GM18951 (cell line): Measurements from ENCODE around the gene ALG3.

Experiments used
- POLR2A ChIP-seq: IDR thresholded peaks from 4 replicates; pipeline ENCODE4 v1.6.1; 2011; ENCODE audit warnings: mild to moderate bottlenecking; ENCODE audit not compliant: insufficient read length, insufficient read depth; ENCODE audit errors: extremely low read depth
- in situ Hi-C: fragments of 300-500 bp; cut with MboI; formaldehyde crosslinking; loops from one replicate; pipeline ENCODE4 v1.12.0; 2022; ENCODE audit warnings: low sequenced_read_pairs, mixed read lengths, inconsistent platforms; ENCODE audit not compliant: unreplicated experiment

Gene ALG3

DNA sequence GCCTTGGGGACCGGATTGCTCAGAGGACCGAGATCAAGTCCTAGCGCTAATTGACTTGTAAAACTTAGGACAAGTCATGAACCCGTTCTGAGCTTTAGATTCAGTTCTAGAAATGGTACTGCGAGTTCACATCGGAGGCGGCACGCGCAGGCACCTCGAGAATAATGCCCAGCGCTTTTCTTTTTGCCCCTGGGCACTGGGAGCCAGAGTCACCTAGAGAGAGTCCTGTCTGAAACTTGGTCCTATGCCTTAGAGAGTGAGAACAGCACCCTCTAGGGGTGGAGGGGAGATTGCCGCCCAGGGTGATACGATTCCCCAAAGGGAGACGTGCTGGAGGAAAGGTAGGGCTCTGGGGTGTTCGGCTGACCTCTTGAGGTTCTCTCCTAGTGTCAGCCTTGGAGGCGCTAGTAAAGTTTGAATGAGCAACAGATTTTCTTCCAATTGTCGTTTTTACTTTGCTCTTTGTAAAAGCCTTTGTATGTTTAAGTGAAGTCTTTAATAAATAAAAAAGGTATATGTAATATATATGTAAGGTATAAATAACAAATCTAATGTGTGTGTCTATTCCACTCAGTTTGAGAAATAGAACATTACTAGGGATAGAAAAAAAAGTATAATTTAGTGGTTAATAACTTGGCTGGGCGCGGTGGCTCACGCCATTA, 1.5 kb upstream of the ALG3 start:
- in situ Hi-C loops, result no loop called here
- no peak for TF ChIP-seq POLR2A

DNA sequence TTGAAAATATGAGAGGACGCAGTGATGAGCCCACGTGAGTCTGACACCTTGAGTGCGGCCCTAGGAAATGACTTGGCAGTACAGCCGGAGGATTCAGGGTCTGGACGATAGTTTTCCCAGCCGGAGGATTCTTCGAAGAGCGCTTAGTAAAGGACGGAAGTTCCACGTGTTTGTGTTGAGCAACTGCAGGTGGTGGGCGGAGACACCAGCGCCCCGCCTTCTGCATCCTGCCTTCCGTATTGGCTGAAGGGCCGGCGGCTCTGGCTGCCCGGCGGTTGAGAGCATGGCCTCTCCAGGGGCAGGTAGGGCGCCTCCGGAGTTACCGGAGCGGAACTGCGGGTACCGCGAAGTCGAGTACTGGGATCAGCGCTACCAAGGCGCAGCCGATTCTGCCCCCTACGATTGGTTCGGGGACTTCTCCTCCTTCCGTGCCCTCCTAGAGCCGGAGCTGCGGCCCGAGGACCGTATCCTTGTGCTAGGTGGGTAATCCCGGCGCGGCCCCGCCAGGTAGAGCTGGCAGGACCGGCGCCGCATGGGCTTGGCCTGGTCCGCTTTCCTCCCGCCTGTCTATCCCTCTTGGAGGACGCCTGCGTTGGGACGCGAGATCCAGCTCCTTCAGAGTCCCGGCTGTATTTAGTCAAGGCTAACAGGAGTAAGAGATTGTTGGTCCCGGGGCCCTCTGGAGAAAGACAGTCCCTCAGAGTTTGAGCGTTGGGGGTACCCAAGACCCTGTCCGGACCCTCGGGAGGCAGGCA, 827 bp upstream of the ALG3 start, which contains the start of gene EEF1AKMT4:
EEF1AKMT4 (plus strand) TSS at position 261 of the 755 bp plus-strand sequence; CDS start at position 284, 23 bp downstream.
- in situ Hi-C loops, result no loop called here
- TF ChIP-seq POLR2A, result peak; percentile 63

DNA sequence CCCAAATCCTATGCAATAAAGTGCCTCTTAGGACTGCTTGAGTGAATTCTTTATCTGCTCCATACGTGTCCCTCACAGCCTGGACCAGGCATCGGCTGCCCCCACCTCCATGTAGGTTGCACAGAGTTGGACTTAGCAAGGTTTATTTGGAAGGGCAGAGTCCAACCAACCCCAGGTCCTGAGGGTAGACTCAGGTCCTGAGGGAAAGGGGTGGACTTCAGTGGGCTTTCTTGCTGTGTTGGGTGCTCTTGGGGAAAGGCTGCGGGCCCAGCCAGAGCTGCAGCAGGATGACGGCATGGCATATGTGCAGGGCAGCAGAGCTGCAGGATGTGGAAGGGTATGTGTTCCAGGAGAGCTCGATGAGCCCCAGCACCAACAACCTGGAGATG, 6.5 kb downstream of the ALG3 start:
- no peak for TF ChIP-seq POLR2A
- in situ Hi-C loops, result no loop called here

DNA sequence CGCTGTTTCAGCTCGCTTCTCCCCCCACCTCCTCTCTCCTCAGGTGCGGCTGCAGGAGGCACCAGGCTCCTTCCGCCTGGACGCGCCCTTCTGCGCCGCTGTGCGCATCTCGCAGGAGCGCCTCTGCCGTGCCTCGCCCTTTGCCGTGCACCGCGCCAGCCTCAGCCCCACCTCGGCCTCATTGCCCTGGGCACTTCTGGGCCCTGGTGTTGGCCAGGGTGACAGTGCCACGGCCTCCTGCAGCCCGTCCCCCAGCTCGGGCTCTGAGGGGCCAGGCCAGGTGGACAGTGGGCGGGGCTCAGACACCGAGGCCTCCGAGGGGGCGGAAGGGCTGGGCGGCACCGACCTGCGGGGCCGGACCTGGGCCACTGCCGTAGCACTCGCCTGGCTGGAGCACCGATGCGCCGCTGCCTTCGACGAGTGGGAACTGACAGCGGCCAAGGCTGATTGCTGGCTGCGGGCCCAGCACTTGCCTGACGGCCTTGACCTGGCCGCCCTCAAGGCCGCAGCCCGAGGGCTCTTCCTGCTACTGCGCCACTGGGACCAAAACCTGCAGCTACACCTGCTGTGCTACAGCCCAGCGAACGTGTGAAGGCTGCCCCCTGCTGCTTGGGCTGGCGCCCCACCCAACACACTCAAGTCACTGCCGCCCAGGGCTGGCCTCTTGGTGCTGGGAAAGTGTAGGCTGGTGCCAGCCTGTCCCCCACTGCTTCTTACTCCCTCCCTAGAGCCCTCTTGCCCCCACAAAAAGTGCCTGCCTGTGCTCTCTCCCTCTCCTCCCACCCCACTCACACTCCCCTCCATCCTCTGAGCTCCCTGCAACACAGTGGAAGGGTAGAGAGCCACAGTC, 7.1 kb downstream of the ALG3 start:
- in situ Hi-C loops, result no loop called here

DNA sequence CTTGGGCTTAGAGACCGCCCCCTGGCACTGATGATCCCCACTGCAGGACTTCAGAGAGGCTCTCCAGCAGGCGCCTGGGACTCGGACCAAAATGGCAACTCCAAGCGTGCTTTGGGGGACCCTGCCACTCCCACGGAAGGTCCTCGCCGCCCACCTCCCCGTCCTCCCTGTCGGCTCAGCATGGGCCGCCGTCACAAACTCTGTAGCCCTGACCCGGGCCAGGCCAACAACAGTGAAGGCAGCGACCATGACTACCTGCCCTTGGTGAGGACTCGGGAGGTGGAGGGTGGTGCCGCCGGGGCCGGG, 7.7 kb downstream of the ALG3 start:
- no peak for TF ChIP-seq POLR2A
- in situ Hi-C loops, result no loop called here

More for the DNA sequence above, 7.1 kb downstream of the ALG3 start:
- TF ChIP-seq POLR2A, result no peak

DNA sequence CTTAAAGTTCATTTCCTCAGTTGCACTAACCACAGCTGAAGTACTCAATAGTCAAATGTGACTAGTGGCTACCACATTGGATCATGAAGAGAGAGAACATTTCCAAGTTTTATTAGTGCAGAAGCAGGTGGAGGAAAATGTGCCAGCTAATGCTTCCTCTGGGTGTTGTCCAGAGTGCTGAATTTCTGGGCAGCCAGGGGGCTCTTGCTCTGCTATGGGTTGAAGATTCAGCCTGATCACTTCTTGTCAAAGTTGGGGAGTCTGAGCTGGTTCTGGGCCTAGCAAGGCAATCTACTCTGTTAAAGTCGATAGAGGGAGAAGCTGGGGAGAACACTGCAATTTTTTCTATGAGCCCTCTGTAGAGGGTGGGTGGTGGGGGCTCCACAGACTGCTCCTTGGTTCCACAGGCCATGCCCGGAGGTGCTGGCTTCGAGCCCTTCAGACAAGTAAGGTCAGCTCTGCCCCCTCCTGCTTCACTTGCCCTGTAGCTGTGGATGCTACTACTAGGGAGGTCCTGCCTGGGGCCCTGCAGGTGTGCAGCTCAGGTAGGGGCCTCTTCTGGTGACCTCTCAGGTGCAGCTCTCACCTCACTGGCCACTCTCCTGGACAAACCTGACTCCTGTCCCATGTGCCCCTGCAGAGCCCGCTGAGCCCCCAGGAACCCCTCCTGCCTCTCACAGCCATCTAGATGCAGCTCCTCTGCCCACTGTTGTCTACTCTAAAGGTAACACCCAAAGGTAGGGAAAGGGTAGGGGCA, 8.2 kb downstream of the ALG3 start:
- in situ Hi-C loops, result no loop called here
- TF ChIP-seq POLR2A, result no peak

DNA sequence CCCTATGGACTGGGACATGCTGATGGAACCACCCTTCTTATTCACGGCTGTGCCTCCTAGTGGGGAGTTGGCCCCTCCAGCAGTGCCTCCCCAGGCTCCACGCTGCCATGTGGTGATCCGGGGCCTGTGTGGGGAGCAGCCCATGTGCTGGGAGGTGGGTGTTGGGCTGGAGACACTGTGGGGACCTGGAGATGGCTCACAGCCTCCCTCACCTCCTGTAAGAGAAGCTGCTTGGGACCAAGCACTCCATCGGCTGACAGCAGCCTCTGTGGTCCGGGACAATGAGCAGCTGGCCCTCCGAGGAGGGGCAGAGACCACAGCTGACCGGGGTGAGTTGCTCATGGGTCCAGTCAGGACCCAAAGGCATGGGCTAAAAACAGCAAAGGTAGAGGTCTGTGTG, 9.1 kb downstream of the ALG3 start:
- in situ Hi-C loops, result no loop called here
- no peak for TF ChIP-seq POLR2A

DNA sequence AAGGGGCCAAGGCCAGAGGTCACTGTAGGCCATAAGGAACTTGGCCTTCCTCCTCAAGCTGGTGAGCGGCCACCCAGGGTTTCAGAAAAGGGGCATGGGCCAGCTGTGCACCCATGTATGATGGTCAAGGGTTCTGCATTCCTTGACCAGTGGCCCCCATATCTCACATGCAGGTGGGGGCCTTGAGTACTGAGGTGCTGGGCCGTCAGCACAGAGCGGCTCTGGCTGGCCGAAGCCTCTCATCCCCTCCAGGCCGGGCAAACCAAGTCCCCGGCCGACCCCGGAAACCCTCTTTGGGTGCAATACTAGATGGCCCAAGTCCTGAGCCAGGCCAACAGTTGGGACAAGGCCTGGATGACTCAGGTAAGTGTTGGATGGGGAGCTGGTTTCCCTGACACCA, 9.5 kb downstream of the ALG3 start:
- in situ Hi-C loops, result no loop called here
- TF ChIP-seq POLR2A, result no peak

DNA sequence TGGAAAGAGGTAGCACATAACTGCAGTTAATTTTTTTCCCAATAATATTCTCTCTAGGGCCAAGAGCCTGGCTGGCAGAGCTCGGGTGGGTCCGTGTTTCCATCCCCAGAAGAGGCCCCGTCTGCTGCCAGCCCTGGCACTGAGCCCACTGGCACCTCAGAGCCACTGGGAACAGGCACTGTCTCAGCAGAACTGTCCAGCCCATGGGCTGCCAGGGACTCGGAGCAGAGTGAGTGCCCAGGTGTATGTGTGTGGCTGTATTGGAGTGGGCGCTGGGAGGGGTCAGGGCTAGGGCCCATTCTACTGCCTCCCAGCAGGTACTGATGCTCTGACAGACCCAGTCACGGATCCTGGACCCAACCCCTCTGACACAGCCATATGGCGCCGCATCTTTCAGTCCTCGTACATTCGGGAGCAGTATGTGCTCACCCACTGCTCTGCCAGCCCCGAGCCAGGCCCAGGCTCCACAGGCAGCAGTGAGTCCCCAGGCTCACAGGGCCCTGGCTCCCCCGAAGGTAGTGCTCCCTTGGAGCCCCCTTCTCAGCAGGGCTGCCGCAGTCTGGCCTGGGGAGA, 10.4 kb downstream of the ALG3 start:
- no peak for TF ChIP-seq POLR2A
- in situ Hi-C loops, result no loop called here

DNA sequence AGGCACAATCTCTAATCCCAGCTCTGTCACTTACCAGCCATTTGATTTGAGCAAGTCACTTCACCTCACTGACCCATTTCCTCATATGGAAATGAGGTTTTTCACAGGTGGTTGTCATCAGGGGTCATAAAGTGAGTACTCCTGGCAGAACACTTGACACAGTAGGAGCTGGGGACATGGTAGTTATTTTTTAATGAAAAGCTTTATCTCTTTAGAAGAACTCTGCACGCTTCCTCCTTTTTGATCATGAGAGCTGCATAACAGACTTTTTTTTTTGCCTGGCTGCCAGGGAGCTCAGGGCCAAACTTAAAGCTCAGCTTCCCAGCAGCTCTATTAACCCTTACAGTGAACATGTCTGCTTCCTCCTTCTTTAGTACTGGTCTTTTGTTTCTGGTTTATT, 11.0 kb downstream of the ALG3 start:
- no peak for TF ChIP-seq POLR2A

DNA sequence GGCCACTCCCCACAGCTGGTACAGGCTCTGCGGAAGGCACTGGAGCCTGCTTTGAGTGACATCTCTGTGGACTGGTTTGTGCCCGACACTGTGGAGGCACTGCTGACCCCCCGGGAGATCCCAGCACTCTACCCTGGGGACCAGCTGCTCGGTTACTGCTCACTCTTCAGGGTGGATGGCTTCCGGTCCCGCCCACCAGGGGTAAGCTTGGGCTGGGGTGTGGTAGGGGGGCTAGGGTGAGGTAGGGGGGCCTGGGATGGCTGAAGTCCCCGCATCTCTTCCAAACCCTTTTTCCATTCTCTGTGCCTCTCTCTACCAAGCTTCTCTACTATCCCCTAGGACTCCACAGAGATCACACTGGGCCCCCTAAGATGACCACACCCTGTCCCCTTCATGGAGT, 11.6 kb downstream of the ALG3 start:
- in situ Hi-C loops, result no loop called here
- no peak for TF ChIP-seq POLR2A

More for the DNA sequence above, 11.0 kb downstream of the ALG3 start:
- in situ Hi-C loops, result no loop called here

DNA sequence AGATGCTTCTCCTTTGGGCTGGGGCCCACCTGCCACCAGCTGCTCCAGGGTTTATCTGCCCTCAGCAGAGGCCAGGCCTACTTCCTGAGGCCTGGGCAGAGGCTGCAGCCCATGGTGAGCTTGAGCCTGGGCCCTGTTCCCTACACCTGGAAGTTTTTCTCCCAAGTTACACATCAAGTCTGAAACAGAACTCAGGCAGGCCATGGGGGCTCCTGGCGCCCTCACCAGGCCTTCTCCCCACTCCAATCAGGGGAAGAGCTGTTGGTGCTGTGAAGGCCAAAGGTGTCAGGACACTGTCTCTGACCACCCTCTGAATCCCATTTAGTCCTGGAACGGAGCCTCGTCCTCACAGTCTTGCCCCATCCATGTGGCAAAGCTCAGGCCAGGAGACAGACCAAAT, 12.1 kb downstream of the ALG3 start:
- TF ChIP-seq POLR2A, result no peak
- in situ Hi-C loops, result no loop called here

DNA sequence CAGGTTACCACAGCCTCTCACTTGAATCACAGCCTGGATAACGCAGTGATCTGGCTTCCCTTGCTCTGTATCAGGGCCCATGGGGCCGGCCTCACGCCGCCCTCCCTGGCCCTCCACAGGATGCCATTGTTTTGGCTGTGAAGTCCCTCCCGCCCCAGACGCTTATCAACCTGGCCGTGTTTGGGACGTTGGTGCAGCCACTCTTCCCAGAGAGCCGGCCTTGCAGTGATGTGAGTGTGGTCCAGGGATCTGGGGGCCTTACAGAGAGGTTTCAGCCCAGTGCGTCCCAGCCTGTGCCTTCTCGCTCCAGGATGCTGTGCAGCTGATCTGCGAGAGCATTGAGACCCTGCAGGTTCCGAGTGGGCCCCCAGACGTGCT, 12.7 kb downstream of the ALG3 start:
- no peak for TF ChIP-seq POLR2A
- in situ Hi-C loops, result no loop called here

DNA sequence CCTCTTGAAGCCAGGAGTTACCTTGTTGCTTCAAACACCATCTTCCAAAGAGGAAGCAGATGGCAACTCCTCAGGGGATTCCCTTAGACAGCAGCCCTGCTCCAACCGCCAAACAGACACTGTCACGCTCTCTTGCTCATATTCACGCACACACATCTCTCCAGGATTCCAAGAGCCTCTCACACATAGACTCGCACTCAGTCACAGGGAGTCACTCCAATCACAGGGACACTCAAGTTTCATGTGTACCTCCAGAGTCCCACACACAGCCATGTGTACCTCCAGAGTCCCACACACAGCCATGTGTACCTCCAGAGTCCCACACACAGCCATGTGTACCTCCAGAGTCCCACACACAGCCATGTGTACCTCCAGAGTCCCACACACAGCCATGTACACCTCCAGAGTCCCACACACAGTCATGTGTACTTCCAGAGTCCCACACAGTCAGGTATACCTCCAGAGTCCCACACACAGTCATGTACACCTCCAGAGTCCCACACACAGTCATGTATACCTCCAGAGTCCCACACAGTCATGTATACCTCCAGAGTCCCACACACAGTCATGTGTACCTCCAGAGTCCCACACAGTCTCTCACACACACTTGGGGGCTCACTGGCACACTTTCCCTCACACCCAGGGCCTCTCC, 13.3 kb downstream of the ALG3 start:
- TF ChIP-seq POLR2A, result no peak
- in situ Hi-C loops, result no loop called here
